Iris pigment epithelial cell (primary cell): ENCODE data around the gene SCARB1.

Experiments
- DNase-seq: peaks from one replicate; pipeline ENCODE4 v3.0.0-alpha.2; 2011; ENCODE audit warnings: low read depth

Gene SCARB1

DNA sequence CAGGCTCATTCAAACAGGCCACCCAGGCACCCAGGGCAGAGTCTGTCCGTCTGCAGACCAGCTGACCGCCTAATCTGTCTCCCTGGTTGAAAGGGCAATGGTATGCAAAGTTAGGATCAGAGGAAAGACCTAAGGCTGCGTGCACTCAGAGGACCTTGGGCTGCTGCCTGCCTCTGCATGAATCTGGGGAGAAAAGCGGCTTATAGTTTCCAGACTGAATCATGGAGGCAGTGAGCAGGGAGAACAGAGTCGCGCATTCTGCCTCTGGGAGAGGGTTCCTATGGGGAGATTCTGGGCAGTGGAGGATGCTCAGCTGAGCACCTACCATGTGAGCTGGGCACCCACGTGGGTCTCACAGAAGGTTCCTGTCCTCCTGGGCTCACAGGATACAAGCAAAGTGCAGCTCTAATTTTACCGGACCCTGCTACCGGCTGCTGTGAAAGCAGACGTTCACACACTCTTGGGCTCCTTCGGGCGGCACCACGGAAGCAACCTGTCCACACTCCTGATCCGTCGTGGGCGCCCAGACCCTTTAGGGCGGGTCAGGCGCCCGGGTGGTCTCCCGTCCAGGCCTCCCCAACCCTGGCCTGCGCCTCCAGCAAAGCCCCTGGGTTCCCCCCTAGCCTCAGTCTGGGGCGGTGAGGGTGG lies 772 bp downstream of the SCARB1 start:
- DNase-seq: peak; percentile 50

DNA sequence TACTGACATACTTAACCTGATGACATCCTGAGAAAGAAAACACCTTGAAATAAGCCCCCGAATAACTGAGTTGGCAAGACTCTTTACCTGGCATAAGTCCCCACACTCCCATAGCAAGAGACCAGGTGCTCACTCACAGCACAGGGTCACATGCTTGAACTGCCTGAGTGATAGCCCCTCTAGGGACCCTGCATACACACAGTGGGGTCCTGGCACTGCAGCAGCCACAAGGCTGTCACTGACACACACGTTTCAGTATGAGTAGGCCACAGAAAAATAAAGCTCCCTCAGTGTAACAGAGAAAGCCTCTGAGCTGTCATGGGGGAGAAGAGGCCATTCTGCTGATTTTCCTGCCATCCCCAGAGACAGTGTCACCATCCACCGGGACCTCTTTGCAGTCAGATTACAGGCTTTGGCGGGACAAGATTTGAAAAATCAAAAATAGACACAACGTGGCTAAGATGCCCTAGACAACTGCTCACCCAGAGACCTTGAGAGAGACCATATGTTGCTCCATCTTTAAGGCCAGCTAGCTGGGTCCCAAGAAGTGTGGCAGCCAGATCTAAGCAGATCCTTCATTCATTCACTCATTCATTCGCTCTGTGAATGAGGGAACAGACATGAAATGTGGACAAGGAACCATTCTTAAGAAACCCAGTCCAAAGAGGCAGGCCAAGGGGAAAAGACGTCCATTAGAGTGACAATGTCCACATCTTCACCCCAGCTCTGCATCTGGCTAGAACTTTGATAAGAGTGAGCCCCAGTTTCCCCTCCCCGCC lies 1.6 kb downstream of the SCARB1 start:
- DNase-seq: no peak

DNA sequence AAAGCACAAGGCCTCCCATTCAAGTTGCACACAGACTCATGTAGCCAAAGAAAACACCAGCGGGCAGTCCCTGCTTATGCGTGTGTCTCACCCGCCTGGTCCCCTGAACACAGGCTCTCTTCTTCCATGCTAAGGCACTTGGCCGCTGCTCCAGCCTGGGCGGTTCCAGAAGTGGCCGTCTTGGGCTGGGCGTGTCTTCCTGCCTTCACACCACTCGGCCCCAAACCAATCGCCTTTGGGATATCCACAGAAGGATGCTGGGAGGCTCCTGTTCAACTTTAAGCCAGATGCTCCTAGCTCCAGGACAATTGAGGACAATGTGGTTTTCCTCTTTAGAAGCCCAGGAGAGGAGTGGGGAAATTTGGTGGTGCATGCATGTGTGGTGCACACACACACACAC lies 2.2 kb downstream of the SCARB1 start:
- DNase-seq: peak; percentile 70

DNA sequence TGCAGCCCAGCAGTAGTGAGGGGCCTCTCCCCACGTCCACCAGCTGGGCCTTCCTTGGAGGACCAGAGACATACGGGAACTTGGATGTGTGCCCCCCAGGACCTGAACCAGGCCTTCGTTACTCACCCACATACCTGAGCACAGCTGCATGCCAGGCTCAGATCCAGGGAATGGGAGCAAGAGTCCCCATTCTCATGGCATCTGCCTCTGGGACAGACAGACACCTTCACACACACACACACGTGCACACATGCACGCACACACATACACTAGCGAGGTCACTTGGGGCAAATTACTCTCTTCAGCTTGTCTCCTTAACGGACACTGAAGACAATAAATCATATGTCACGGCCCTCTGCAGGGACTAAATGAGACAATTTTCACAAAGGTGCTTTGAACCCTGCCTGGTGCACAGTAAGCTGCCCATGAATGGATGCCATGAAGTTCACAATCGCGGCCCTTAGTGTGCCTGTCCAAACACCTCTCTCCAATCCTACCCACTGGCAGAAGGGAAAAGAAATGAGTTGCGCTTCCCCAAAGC lies 5.7 kb downstream of the SCARB1 start:
- DNase-seq: no peak

DNA sequence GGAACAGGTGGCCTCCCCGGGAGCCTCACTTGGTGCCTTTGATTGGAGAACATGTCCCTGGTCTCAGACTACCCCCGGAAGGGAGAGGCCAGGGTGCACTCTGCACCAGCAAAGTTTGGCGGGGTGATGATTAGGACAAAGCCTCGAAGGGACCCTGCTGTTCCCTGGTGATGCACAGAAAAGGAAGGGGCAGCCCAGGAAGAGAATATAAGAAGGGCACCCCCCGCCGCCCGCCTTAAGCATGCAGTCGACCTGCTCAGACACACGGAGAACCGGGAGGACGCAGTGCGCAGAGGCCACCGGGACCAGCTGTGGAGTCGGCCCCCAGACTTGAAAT lies 6.9 kb downstream of the SCARB1 start:
- no peak for DNase-seq

DNA sequence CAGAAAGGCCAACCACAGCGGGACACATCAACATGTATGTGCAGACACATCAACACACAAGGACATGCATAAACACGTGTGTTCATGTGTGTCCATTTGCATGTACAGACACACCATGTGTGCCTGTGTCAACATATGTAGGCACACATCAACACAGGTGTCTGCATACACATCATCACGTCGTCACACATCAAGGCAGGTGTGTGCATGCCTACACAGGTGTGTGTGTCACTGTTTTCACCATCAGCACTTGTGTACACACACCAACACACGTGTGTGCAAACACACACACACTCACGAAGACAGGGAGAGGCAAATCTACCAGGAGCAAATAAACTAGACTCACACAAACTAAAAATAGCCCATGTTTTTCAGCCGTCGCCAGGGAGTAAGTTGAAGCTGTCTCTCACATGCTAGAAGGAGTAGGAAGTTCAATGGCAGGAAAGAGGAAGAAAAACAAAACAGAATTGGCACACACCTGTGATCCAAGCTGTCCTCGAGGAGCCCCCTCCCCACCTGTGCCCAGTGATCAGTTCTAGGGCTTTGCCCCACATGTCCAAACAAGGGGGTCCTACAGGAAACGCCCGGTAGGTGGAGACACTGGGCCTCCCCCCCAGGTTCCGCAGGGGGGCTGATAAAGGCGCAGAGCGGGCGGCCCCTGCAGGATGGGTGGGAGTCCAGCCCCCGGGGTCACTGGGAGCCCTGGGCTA lies 7.4 kb downstream of the SCARB1 start:
- DNase-seq: no peak

DNA sequence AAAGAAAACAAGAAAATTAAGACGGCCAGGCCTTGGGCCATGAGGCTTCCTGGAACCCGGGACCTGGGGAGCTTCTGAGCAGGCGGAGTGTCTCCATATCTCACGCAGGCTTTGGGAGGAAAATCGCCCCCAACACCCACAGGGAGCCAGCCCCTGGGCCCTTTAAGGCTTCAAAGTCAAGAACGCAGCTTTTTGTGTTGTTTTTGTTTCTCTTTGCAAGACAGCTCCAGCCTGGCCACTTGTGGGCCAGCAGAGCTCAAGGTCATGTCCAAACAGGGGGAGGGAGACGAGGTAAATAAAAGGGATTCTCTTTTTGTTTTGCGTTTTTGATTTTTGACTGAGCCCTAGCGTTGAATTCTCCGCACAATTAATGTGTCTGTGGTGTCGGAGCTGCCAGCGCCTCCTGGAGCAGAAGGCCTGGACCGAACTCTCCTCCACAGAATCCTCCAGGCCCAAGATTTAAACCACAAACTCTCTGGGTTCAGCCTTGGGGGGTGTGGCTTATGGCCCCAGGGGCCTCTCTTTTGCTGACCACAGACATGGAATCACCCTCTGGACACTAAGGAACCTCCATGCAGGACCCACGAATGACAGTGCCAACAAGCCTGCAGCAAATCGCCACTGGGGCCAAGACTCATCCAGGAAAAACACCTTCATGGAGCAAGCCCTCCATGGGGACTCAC lies 8.2 kb downstream of the SCARB1 start:
- no peak for DNase-seq

DNA sequence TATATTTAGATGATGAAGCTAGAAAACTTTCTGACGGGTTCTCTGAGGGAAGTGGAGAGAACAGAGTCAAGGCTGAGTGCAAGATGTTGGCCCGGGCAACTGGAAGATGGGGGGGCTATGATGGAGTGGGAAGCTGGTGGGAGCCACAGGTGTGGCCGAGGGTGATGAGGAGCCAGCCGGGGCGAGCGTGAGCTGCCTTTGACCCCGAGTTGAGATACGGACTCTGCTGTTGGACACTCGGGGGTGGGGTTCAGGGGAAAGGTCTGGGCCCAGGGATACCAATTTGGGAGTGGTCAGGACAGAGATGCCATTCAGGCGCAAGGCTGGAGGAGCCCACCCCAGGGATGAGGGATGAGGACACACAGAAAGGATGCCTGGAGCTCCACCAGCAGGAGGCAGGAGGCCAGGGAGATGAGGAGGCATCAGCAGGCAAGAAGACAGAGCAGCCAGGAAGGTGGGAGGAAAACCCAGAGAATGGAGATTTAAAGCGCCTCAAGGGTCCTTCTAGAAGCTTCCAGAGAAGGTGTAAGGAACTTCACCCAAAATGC lies 9.0 kb downstream of the SCARB1 start:
- no peak for DNase-seq

DNA sequence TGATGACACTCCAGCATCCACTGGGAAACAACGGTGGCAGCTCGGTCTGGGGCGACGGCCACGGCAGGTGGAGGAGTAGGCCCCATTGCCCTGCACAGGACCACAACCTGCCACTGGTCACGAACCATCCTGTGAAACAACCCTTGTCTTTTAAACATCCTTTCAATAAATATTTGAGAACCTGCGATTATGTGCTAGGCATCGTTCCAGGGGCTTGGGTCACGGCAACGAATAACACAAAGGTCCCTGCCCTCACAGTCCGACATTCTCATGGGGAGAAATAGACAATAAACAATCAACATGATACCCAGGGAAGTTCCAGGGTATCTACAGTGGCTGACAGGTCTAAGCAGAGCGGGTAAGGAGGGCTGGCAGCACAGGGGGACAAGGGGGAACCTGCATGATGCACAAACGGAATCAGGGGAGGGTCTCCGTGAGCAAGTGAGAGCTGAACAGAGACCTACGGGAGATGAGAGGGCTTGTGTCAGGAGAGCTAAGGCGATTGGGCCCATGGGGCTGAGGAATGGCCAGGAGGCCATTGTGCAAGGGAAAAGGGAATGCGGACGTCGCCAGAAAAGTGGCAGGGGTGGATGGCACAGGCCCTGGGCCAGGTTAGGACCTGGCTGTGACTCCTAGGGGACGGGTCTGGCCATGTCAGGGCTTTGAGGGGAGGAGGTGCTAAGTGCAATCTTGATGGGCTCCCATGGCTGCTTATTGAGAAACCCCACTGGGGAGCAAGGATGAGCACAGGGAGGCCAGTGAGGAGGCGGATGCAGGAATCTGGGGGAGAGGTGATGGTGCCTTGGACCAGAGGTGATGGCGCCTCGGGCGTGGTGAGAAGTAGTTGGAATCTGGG lies 9.7 kb downstream of the SCARB1 start:
- DNase-seq: no peak

DNA sequence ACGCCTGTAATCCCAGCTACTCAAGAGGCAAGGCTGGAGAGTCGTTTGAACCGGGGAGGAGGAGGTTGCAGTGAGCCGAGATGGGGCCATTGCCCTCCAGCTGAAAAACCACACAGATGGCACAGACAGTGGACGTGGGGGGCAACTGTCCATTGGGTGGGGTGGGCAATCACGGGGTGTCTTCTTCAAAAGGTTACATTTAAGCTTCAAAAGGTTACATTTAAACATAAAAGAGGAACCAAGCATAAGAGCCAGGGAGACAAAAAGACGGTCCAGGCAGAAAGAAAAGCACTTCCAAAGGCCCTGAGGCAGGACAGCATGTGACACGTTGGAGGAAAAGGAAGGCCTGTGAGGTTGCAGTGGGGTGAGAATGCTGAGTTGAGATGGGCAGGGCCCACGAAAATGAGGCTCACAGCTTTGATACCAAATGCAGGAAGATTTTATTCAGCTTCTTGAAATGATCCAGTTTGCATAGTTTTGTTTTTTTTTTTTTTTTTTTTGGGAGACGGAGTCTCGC lies 10.7 kb downstream of the SCARB1 start:
- DNase-seq: no peak

DNA sequence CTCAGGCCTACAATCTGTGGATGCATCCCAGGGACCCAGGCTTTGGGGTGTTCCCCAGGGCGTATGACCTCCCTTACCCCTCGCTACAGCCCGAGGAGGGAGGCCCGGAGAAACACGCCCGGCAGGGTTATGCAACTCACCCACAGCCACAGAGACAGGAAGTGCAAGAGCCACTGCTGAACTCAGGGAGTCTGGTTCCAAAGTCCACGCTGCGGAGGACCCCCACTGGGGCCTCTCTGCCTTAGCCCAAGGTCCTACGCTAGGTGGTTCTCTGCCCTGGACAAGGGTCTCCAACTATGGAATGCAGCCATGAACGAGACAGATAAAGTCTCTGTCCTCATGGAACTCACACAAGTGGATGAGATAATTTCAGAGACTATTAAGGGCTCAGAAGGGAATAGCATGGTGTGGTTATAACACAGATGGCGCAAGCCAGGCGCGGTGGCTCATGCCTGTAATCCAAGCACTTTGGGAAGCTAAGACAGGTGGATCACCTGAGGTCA lies 11.3 kb downstream of the SCARB1 start:
- DNase-seq: peak; percentile 83

DNA sequence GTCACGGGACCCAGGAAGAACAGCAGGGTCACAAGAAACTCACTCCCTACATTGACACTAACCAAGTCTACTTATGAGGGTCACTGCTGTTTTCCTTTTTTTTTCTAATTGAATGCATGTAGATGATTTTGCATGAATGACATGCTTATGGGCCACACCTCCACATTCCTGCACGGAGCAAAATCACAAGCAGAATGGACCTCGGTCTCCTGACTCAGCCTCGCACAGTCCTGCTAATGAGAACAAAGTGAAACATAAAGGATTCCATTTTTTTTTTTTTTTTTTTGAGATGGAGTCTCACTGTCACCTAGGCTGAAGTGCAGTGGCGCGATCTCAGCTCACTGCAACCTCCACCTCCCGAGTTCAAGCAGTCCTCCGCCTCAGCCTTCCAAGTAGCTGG lies 12.3 kb downstream of the SCARB1 start:
- DNase-seq: no peak

DNA sequence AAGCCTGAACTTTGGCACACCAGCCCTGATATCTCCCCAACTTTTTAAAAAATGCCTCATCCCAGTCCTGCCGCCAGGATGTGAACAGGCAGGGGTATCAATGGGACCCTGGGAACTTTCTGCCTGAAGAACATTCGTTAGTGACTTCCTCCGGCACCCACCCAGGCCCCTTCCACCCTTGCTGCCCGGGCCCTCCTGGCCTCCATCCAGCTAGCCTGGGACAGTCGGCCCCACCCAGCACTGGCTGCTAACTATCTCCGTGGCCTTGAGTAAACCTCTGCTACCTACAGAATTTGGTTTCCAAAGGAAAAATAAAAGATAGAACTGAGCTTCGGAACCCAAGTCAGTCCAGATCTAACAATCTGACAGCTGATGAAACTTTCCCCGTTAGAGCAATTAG lies 14.3 kb downstream of the SCARB1 start:
- DNase-seq: no peak

DNA sequence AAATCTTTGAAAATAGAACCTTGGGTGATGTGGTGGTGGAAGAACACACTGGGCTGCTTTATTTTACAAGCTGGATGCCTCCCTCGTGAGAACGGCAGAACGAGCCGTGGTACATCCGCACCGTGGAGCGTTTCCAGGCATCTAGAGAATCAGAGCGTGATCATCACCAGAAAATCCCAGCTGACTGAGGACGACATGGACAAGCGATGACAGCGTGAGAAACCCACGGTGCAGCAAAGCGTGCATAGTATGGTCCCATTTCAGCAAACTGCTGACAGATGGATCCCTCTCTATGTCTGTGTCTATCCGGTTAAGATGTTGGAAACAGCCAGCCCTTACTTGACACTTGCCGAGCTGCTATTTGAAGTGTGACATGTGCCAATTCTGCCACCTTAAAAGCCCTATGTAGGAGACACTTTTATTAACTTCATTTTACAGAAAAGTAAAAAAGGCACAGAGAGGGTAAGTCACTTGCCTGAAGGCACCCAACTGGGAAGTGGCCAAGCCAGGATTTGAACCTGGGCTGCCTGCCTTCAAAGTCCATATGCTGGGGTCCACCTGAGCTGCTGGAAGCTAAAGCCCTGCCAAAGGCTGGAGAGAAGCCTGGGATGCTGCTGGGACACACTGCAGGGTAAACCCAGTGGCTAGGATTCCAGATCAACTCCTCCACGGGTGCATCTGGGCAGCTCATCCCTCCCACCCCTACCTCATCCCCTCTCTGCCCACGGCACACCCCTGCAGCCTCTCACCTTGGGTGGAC lies 14.9 kb downstream of the SCARB1 start:
- no peak for DNase-seq

DNA sequence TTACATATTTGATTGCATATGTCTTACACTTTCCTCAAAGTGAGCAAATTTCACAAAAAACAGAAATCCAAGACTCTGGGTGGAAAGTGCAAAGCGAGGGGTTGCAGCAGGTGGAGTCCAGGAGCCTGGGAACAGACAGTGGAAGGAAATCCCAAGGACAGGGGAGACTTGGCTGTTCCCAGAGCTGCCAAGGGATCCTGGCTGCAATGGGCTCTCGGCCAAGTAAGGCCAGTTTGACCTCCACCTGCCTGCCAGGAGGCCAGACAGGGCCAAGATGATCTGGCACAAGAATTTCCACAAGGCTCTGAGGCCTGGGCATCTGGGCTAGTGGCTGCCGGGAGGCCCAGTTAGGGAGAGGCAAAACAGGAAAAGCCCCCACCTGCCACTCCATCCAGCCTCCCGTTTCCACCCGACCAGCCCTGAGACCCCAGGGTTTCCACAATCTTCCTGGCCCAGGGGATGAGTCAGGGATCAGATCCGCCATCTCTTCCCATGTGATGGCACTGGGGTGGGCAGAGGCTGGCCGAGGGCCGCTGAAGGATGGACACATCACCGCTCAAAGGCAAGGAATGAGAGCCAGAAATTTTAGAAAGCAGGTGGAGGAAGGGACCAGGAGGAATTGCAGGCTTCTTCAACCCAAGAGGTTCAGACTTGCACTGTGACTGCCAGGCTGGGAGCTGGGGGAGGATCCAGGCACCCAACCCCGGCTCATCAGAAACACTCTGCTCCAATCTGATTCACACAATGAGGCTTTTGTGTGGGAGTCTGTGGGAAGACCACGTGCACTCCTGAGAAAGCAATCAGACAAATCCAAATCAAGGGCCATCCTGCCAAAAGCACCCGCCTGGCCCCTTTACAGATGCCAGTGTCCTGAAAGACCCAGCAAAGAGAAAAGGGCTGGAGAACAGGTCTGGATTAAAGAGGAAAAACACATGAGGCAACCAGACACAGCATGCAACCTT lies 16.3 kb downstream of the SCARB1 start:
- peak; percentile 38 for DNase-seq

DNA sequence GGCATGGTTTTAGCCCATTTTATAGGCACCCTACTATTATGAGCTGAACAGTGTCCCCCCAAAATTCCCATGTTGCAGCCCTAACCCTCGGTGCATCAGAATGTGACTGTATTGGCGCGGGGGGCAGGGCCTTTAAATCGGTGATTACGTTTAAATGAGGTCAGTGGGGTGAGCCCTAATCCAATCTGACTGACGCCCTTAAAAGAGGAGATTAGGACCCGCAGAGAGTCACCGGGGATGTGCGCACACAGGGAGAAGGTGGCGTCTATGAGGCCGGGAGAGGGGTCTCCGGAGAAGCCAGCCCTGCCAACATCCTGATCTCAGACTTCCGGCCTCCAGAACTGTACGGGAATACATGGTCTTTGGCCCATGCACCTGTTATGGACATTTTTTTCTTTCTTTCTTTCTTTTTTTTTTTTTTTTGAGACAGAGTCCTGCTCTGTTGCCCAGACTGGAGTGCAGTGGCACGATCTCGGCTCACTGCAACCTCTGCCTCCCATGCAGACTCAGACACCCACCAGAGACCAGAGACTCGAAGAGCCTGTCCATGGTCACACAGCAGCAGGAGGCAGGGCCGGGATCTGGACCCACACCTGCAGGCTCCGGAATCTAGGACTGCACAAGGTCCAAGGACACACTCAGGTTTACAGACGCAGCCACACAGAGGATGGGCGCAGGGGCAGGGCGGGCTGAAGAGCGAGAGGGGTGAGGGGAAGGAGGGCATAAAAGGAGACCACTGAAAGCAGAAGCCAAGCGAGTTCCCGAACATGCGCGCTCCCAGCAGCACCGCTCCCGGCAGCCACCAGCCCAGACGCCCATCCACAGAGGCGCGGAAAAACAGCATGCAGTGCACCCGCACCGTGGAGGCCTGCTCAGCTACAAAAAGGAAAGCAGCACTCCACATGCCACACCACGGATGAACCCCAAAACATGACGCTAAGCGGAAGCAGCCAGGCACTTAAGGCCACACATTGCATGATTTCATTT lies 19.0 kb downstream of the SCARB1 start:
- DNase-seq: no peak

DNA sequence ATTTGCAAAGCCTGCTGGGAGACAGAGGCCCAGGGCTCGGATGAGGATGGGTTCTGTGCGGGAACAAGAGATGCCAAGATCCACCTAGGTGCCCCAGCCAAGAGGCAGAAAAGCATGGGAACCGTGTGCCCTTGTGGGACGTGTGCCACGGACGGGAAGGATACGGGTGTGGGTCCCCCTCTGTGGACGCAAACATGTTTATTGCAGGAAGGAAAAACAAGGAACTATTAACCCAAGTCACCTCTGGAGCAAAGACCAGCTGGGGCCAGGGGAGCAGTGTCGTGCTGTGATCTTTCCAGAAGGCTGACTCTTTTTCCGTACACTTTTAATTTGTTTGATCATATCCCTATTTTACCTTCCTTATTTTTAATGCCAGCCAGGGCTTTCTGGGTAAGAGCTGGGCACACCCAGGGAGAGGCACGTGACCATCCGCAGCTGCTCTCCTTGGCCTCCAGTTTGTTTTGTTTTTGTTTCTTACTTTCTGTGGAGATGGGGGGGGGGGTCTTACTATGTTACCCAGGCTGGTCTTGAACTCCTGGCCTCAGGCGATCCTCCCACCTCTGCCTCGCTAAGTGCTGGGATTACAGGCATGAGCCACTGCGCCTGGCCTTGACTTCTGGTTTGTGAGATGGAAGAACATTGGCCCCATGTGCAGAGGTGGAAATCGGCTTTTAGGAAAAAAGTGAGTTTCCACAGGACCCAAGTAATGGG lies 20.7 kb downstream of the SCARB1 start:
- no peak for DNase-seq
